LNCaP clone FGC (cell line): ENCODE measurements around the gene NPB.

Experiments used
- DNase-seq: peaks from one replicate; pipeline ENCODE4 v3.0.0-alpha.2; 2011; ENCODE audit warnings: low read depth
- H3K4me3 ChIP-seq: 2 replicates; pipeline ENCODE4 v1.5.1; 2011; ENCODE audit warnings: mild to moderate bottlenecking, low read depth, low read length, control low read depth
- CTCF ChIP-seq: IDR thresholded peaks from 2 replicates; pipeline ENCODE4 v1.5.1; 2012; ENCODE audit warnings: mild to moderate bottlenecking; ENCODE audit not compliant: control insufficient read depth, insufficient read depth; ENCODE audit errors: extremely low read depth

NPB gene

DNA sequence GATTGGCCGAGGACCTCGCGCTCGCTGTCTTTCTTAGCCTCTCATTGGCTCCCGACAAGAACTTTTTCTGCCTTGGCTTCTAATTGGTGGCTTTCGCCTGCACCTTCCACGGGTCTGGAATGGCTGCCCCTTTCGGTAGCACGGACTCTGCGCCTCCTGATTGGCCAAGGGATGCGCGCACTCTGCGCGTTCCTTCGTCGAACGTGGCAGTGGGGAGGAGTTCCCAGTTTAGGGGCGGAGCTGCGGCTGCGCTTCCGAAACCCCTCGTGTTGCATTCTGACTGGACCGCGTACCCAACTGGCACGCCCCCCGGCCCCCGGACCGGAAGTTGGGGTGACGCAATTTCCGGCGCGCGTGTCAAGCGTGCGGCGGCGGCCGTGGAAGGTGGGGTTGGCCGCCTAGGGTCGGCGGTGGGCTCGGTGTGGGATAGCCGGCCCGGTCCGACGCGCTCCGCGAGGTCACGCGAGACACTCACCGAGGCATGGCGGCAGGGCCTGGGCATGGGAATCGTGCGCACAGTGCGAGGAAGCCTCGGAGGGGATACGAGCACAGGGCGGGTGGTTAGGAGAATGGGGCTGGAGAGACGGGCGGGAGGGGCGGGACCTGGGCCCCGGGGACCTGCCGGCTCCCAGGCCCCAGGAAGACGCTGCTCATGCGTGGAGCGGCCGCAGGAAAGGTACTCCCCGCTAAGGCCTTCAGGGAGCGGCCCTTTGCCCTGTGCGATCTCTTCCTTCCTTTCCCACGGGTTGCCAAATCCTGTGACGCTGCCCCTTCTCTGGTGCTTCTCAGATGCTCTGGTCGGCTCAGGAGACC is 41.1 kb upstream of the NPB start:
- H3K4me3 ChIP-seq: peak overlapping the region; percentile 98
- peak; percentile 100 for DNase-seq
- no peak for TF ChIP-seq CTCF

DNA sequence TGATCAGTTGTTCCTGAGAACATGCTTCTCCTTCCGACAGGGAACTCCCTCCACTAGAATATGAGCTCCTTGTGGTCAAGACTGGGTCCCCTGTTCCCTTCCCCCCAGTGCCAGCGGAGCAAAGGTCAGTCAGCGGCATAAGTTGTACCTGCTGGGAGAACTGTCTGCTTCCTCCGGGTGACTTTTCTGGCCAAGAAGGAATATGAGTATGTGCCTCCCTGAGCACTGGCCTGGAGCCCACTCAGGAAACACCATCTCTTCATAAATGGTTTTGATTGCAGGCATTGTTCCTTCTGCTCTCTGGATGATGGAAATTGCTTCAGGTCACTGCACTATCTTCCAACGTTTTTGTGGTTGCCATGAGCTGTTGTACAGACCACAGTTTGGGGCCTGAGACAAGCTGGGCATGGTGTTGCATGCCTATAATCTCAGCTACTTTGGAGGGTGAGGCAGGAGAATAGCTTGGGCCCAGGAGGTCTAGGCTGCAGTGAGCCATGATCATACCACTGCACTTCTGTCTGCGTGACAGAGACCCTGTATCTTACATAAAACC is 38.8 kb upstream of the NPB start:
- no peak for DNase-seq
- TF ChIP-seq CTCF: no peak
- no peak overlapping the region for H3K4me3 ChIP-seq

DNA sequence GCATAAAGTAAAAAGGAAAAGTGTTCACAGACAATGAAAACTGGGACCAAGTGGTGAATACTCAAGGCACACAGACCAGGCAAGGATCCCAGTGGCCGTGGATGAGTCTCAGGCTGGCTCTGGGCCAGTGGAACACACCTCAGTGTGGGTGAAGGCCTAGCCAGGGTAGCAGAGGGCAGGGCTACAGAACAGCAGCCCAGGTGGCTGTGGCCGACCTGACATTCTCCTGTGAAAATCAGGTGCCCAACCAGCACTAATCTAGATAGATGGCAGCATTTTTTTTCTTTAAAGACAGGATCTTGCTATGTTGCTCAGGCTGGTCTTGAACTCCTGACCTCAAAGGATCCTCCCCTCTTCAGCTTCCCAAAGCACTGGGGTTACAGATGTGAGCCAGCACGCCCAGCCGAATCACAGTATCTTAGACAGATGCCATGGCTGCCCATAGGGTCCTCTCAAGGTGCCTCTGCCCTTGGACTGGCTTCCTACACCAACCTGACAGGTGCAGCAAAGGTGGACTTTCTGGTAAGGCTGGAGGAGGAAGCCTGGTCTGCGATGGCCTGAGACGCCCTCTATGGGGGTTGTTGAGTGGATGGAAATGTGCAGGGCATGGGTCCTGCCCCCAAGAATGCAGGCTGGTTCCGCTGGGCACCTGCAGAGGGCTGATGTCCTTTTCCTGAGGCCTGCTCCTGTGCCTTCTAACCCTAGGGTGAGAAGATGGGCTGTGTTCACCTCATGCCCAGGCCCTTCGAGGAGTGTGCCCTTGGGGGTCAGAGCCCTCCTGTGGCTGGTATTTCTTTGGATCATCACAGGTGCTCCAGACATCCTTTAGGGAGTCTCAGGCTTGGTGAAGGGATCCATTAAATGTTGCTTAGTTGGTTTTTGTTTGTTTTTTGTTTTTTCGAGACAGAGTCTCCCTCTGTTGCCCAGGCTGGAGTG is 37.9 kb upstream of the NPB start:
- no peak for DNase-seq
- TF ChIP-seq CTCF: no peak
- no peak overlapping the region for H3K4me3 ChIP-seq

DNA sequence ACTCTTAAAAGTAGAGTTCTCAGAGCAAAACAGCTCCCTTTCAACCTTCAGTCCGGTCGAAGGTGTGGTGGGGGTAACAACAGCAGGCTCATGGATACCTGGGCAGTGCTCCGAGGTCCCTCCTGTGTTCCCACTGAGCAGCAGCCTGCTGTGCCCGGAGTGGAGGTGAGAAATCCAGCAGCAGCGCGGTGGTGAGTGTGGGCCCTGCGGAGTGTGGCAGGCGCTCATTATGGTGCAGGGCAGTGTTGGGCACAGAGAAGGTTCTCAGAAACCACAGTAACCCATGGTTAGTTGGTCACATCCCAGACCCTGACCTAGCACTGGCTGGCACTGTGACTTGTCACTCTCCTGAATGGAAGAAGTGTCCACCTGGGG is 36.7 kb upstream of the NPB start:
- no peak for DNase-seq
- TF ChIP-seq CTCF: no peak
- no peak overlapping the region for H3K4me3 ChIP-seq

GRCh38 chr17:81865733-81866439 is 36.2 kb upstream of the NPB start:
- TF ChIP-seq CTCF: no peak
- peak; percentile 82 for DNase-seq
- H3K4me3 ChIP-seq: no peak overlapping the region

- H3K4me3 ChIP-seq: no peak overlapping the region
- DNase-seq: no peak
- TF ChIP-seq CTCF: no peak
These were observed 35.4 kb upstream of the NPB start for GRCh38 chr17:81866440-81867169.
